Hippocampal formation (tissue), 2 donors: ENCODE results near the gene GAD2.
A peak's percentile ranks its signal among the peaks of the same experiment; 100 is the strongest.

Experiments used
- DNase-seq, 2 donors: peaks; one replicate each; lab custom pipeline; 2025; lab: John Stamatoyannopoulos, UW

GAD2 gene

DNA sequence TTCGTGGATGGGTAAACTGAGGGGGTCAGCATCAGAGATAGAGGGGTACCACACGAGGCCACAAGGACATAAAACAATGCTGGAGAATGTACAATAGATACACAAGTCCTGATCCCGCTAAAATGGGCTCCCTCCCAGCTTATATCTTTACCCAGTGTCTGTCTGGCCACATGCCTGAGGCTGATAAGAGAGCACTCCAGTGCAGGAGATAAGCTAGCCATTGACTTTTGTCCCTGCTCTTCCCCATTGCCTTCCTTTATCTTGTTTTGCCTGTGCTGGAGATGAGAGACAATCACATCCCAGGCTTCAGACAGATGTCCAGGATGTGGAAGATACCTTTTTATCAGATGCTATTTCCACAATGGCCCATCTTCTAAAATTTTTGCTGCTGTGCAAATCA, 6.0 kb downstream of the GAD2 start:
- DNase-seq: no peak

DNA sequence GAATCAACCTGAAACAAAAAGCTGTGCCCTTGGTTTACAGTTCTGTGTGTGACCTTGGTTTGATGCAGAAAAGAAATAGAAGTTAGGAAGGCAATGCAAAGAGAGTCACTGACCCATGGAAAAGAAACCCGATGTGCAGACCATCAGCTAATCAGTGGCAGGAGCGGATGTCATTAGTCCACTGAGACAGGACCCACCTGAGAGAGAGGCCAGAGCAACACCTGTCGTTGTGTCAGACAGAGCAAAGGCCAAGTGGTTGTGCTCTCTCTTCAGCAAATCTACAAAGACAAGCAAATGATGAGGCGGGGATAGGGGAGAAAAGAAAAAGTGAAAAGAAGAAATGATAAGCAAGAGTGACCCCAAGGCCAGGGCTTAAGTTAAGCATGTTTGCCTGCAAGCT, 8.7 kb downstream of the GAD2 start:
- no peak for DNase-seq

DNA sequence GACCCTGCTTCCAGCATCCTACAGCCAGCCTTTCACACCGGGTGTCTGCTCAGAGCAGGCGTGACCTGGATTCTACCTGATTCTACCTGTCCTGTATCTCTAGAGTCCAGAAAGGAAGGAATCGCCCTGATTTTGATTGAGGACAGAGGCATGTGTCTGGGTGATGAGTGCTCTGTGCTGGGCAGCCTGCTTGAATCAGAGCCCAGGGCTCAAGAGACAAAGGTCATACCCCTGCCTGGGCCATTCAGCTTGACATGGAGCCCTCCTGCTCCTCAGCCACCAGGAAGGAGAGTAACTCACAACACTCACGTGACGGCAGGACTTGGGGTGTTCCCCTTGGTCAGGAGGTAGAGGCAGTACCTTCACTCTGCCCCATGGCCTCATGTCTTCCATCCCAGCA, 11.2 kb downstream of the GAD2 start:
- DNase-seq: no peak

DNA sequence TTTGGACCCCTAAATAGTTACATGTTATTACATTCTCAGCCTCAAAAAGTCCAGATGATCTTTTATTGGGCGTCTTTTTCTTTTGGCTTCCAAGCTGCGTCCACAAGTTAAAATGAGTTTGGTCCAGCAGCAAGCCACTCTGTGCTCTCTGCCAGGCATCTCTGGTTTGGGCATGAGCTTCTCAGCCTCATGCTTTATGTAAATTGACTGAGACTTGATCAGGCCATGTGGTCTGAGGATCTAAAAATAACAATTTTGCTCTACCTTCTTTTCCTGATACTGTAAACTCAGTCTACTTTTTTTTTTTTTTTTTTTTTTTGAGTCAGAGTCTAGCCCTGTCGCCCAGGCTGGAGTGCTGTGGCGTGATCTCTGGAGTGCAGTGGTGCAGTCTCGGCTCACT, 15.6 kb downstream of the GAD2 start:
- DNase-seq: no peak

DNA sequence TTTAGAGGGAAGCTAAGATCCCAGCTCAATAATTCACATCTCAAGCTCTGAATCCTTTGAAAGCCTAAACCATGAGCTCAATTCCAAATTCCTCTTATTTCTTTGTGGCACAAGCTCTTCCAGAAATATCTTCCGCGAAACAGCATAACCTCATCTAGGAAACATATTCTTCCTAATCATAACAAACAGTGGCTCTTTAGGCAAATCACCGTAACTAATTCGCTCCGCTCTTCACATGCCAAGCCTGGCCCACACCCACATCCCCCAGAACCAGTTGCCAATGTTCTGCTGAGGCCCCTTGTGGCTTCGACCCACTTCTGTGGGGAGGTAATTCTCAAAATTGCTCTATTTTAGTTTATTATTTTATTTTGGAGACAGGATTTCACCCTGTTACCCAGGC, 19.2 kb downstream of the GAD2 start:
- DNase-seq: no peak

DNA sequence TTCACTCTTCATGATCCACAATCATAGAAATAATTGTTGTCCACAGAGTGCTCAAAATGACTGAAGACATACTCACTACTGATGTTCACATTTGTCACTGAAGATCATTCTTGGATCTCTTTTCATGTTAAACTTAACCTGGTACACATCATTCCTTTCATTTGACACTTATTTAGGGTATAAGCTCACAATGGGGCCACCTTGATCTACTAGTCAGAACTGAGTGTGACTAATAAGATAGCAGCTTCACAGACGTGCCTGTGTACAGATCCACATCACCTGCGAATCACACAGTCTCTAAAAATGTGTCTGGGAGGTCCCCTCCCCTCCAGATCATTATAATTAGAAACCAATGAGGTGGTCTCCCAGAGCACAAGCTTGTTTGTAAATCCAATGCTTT, 21.8 kb downstream of the GAD2 start:
- no peak for DNase-seq

DNA sequence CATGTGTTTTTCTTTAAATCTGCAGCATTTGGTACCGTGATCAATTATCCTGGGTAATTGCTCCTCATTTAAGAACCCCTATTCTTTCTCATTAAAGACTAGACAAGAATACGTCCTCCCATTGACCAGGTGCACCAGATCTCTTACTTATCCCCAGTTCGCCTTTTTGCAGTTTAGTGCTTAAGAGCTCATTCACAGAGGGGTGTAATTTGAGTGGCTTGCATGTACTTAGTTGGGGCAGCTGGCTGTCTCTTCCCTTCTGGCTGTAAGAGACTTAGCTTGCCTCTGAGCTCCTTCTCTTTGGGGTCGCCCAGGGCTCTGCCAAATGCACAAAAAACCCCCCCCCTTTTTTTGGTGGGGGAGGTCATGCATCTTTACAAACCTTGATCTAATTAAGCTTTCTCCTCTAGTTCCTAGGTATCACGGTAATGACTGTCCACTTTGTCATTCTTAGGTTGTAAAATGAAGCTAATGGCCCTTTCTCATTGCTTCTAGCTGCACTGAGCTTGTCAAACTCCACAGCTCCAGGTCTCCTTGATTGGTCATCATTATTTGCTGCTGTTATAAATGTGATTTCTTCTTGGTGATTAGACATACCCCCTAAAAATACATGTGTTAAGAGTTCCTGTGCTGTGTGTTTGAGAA, 26.3 kb downstream of the GAD2 start:
- DNase-seq: no peak

DNA sequence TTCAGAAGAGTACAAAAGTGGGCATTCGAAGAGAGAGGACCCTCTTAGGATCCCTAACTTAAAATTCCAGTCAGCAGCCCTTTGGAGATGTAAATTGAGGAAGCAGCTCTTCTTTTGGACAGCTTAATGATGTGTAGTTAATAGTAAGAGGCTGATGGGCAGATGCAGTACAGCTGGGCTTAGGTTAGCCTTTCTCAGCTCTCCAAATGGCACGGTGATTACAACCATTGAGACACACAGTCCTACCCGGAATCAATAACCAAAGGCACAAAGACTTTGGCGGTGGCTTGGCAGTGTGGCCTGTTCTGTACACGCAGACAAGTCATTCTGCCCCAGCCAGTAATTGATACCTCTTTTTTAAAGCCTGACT, 26.8 kb downstream of the GAD2 start:
- no peak for DNase-seq

DNA sequence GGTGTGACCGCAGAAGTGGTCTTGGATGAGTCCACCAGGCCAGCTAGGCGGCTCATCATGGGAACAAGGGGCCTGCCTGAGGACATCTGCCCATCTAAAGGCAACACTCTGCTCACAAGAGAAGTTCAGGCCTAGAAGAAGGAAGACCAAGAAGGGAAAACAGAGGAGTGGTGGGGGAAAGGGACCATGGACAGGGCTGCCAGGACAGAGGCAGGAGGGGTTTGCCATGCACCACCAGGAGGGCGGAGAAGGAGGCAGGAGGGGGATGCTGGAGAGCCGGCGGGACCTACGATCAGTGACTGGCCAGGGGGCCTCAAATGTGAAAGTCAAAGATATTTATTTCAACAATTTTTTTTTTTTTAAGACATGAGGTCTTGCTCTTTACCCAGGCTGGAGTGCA, 33.1 kb downstream of the GAD2 start:
- no peak for DNase-seq

DNA sequence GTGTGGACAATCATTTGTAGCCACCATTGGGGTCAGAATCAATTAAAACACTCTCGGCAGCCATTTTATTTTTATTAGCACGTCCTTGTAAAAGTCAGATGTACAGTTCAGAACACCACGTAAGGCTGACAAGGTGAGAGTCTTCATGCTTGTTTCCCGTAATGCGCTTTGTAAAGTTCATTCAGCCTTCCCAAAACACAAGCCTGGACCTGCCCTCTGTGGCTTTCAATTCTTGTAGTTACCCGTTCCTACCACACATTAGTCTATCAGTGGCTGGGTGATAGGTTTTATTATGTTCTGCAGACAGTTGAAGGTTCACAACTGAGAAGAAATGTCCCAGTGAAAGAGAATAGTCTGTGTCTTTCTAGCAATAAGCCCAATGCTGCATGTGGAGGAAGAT, 35.4 kb downstream of the GAD2 start:
- DNase-seq: no peak

DNA sequence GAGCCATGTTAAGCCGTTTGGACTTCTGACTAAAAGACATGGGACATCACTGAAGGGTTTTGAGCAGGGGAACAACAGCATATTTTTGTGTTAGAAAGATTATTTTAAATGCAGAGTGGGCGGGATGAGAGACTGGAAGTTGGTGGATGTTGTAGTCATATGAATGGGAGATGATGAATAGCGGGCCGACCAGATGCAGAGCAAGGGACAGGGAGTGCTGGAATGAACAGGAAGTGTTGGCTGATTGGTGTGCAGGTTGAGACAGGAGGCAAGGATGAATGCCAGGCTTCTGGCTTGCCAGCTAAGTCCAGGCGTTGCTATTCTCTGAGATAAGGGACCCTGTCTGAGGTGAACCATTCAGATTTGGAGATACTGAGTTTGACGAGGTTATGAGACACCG, 38.0 kb downstream of the GAD2 start:
- DNase-seq: no peak

DNA sequence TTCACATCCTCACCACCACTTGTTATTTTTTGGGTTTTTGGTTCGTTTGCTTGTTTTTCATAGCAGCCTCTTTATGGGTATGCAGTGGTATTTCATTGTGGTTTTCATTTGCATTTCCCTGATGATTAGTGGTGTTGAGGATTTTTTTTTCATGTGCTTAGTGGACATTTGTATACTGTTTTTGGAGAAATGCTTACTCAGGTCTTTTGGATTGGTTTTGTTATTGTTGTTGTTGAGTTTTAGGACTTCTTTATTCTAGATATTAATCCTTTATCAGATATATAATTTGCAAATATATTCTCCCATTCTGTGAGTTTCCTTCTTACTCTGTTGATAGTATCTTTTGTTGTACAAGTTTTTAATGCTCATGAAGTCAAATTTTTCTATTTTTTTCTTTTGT, 42.8 kb downstream of the GAD2 start:
- no peak for DNase-seq

DNA sequence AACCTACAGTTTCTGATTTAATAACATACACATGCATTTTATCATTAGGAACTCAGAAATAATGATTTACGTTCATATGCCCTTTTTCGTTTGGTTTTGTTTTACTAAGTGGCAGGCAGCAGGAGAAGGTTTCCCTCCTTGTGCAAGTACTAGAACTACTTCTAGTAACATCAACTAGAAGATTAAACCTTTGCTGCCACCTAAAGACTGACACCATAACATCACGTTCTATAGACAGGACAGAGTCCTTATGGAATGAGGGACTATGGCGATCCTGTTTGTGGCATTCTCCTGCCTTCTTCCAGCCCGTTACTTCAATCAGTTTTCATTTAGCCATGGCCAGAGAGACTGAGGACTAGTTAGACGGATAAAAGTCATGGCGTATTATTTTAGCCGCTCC, 53.2 kb downstream of the GAD2 start:
- DNase-seq: peak in 1 of 2 donors; percentile 9

DNA sequence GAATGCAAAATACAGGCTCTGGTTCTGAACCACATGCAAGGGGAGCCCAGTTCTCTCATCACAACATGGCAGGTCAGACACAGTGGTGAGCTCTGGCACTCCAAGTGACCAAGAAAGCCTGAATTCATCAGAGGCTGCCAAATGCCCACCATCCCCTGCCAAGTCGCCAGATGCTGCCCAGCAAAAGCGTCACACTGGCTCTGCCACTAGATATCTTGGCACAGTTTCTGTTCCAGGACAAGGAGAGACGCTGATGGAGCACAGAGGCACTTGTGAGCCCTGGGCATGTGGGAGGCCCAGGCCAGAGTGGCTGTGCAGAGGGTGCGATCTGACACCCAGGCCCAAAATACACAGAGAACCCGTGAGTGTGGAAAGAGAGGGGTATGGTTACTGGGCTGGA, 57.8 kb downstream of the GAD2 start:
- DNase-seq: peak; percentile 14 to 19

DNA sequence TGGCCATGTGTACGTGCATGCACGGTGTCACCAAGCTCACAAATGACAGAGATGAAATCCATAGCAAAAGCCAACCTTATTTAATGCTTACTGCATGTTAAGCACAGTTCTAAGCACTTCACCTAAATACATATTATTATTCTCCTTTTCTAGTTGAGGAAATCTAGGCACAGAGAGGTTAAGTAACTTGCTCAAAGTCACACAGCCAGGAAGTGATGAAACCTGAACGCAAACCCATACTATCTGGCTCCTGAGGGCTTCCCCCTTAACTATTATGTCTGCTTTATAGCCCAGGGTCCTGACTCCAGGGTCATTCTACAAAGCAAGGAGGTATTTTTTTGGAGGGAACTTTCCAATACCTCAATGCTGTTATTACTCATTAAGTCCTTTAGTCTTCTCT, 61.7 kb downstream of the GAD2 start:
- no peak for DNase-seq

DNA sequence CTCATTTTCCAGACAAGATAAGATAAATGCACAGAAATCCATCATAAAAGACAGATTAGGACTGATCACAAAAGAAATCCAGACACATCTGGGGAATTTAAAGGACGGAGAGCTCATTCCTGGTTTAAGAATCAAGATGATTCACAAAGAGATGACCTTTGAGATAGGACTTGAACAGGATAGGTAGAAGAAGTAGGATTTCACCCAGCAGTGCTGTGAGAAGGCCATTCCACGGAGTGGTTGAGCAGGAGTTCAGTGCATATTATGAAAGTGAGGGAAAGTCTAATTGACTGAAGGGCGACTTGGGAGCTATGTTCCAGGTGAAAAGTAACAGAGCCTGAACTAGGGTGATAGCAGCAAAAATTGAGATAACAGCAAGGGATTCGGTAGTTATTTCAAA, 73.7 kb downstream of the GAD2 start:
- no peak for DNase-seq

DNA sequence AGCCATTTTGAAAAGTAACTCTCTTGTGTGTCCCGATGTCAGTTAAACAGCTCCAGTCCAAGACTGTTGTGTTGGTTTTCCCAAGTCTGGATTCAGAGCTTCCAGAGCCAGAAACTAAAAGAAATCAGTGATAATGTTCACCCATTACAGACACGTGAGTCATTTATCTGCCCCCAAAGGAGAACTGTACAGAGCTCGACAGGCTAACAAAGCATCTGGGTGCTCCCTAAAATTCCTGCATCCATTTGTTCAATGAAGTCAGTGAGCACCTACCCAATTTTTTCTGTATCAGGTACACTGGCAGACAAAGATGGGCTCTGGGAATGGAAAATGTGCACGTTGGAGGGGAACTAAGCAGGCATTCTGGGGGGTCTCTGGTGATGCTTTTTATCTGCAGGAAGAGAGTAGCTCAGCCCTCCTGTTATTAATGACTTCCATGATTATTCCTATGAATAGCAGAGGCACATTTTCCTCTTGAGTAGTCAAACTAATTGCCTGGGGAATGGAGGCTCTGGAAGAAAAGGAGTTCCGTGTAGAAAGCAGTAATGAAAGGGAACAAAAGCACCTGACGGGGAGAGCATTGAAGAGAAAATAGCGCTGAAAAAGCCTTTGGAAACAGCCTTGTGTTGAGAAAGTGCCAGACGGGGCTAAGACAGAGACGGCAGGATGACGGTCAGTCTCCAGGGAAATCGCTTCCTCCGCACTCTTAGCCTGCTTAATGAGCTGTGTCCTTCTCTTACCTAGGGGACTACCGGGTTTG, 75.3 kb downstream of the GAD2 start:
- DNase-seq: no peak

DNA sequence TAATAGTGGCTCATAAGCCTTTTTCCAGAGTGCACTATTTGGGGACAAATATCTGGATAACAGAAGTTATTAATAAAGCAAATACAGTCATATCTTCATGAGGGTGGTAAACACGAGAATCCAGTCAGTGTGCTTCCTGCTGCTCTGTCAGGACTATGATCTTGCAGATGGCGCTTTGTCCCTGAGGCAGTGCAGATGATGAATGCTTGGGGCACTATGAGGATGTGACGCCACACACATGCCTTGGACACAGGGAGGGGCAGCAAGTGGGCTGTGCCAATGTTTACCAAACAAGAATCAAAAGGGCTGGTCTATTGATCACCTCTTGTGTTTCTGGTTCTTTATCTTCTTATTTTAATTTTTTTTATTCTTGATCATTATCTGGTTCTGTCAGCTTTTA, 79.8 kb downstream of the GAD2 start:
- DNase-seq: no peak

DNA sequence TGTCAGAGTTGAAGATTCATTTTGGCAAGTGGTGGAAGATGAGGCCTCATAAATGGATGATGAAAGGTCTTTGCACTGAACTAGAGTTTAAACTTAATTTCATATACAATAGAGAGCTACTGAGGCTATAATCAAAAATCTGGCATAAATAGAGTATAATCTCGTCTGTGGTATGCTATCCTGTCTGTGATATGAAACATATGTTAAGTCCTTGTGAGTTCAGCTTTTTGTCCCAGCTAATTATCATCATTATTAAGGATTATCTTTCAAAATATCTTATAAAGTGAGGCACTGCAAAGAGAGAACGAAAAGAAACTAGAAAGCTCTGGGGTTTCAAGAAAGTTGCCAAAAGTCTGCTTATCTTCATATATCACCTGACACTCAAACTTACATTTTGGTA, 83.4 kb downstream of the GAD2 start:
- DNase-seq: no peak

DNA sequence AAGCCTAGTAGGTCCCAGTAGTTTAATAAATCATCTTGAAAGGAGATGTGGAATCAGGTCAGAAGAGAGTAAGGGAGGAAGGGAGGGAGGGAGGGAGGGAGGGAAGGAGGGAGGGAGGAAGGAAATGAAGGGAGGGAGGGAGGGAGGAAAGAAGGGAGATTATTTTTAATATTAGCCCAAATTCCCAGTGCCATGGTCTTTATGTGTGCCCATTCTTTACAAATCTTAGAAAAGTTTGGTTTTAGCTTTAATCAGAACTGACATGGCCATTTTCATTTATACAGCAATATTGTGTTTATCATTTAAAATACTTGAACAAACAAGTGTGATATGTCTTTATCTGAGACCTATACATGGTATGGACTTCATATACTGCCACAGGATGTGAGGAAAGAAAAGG, 86.8 kb downstream of the GAD2 start:
- no peak for DNase-seq

DNA sequence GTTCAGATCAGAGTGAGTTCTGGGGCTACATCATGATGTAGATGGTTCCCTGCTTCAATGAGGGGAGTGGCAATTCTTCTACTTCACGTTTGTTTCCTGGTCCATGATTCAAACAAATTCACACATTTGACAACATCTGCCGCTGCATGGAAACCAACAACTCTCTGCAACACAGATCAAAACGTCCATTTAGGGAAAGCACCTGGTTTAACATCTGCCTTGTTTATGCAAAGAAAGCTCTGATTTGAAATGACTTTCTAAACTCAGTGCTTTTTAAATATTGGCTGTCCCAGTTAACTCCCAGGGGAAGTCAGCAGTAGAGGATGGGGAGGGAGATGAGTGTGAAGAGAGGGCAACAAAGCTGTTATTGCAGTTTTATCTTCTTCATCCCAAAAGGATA, 93.8 kb downstream of the GAD2 start:
- DNase-seq: no peak

DNA sequence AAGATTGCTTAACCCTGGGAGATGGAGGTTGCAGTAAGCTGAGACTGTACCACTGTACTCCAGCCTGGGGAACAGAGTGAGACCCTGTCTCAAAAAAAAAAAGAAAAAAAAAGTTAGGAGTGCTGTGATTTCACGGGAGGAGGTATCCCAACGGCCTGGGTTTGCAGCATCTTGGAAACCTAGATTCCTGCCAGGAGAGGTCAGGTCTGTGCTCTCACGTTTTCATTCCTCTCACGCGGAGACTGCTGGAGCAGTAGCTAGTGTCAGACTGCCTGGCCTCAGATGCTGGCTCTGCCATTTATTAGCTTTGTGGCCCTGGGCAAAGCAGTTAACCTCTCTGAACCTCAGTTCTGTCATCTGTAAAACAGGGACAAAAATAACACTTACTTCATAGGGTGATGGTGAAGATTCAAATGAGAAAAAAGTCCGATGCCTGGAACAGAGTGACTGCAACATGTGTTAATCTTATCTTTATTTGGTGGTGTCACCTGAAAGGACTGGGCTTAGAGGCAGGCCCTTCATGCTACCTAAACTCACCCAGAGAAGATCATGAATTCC, 94.9 kb downstream of the GAD2 start:
- DNase-seq: no peak

DNA sequence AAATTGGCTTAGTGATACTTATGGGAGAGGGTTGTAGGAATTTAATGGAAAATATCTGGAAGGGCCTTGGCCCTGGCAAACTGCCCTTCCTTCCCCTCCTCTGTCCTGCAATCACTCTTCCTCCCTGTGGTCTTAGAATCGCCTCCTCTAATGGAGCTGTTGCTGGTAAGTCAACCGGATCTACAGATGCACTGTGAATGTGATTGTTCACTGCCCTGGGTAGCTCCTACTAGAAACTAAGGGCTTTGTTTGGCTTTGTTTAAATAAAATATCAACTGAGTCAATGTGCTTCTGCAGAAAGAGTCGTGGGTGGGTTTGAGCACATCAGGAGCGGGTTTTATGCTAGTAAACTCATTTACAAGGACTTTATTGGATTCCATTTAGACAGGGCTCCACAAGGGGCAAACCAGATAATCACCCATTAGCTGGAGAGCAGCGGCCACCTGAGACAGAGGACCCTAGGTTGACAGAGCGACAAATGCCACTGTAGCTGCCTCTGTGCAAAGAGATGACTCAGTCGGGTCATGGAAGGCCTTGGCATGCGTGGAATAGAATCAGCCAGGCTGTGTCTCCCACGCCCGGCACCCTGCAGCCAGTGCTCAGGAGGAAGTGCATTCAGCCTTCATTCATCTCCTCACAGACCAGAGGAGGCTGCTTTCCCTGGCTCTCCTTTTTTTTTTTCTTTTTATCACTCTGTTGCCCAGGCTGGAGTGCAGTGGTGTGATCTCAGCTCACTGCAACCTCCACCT, 97.9 kb downstream of the GAD2 start:
- DNase-seq: no peak
